ENCODE results near the gene BTRC. TPM values are rescaled to one million over a fixed set of nuclear protein-coding genes. Genes with fewer than 3 reads are reported as not detected.

Gene BTRC
- total and polyA plus RNA-seq, 2 donors (not counting 3 experiments of a cell fraction or from before 2014, with no cell fraction given) = 11.6 to 18.5 TPM

GRCh38 chr10:101458869-101459268 is 104.9 kb downstream of the BTRC start:
- Histone ChIP-seq H3K9ac (replicated peaks; ENCODE audit: extremely low read depth, insufficient read depth, low read length) (no peak overlapping the region), H3K36me3 (ENCODE audit: control insufficient read depth in 2 of 2, extremely low read depth in 1 of 2, insufficient read depth in 2 of 2, low read length in 2 of 2) (no peaks in the 10 kb centered on the region), H3K4me2 (ENCODE audit: insufficient read depth, low read length) (no peak overlapping the region), H3K79me2 (ENCODE audit: control insufficient read depth, insufficient read depth, low read length) (no peaks in the 10 kb centered on the region), H3K4me3 (replicated peaks in 1 of 3; ENCODE audit: insufficient read depth in 1 of 3, low read depth in 1 of 3, low read length in 3 of 3) (no peak overlapping the region), H3K27me3 (ENCODE audit: control insufficient read depth in 2 of 2, insufficient read depth in 2 of 2, low read length in 2 of 2) (no peaks in the 10 kb centered on the region), H2AFZ (ENCODE audit: low read depth, low read length) (no peak overlapping the region), H3K9me1 (replicated peaks; ENCODE audit: control insufficient read depth, extremely low read depth, insufficient read depth, low read length) (no peaks in the 10 kb centered on the region), H3K4me1 (ENCODE audit: control insufficient read depth, extremely low read depth, insufficient read depth, low read length) (no peaks in the 10 kb centered on the region), H3K9me3 (replicated peaks; ENCODE audit: control insufficient read depth, insufficient read depth, low read length) (no peaks in the 10 kb centered on the region), H3K27ac (ENCODE audit: insufficient read depth, low read depth, low read length) (no peak overlapping the region), H4K20me1 (replicated peaks; ENCODE audit: control insufficient read depth, extremely low read depth, insufficient read depth, low read length) (no peaks in the 10 kb centered on the region)
- ChIA-PET POLR2A (no interaction called here), CTCF (interaction anchor here (1.5 to 2.2 kb wide), 2 partner anchors 8 to 157 kb away, joined by 4 to 6 read pairs; no protein-coding TSS in a partner anchor)
- no peak for TF ChIP-seq JUN (IDR thresholded peaks at IDR 0.05; ENCODE audit: borderline replicate concordance, insufficient read depth, insufficient read length, low read depth)
- no peak for TF ChIP-seq POLR2AphosphoS5 (IDR thresholded peaks at IDR 0.05; ENCODE audit: insufficient read depth, low read depth, low read length)
- no peak for TF ChIP-seq POLR2A (IDR thresholded peaks at IDR 0.05; ENCODE audit: low read depth, low read length)
- TF ChIP-seq EZH2 (IDR thresholded peaks at IDR 0.05; ENCODE audit: borderline replicate concordance, low read depth, low read length, severe bottlenecking) = no peak
- TF ChIP-seq MYC (IDR thresholded peaks at IDR 0.05; ENCODE audit: low read depth, low read length) = no peak
- TF ChIP-seq, protein P1, sequence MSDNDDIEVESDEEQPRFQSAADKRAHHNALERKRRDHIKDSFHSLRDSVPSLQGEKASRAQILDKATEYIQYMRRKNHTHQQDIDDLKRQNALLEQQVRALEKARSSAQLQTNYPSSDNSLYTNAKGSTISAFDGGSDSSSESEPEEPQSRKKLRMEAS (IDR thresholded peaks at IDR 0.05; ENCODE audit: insufficient read depth, insufficient read length) = no peak
- TF ChIP-seq GATA2 (IDR thresholded peaks at IDR 0.05; ENCODE audit: insufficient read depth, insufficient read length, low read depth, low read length) = no peak
- BruUV-seq (replicated peaks) = no TSS peak
- no peak for FAIRE-seq
- dilution Hi-C loops (cut with MboI; ENCODE audit: extremely low pct_ligation_motif_present, low sequenced_read_pairs) = no loop called here
- intact Hi-C loops (cut with micrococcal nuclease) = no loop called here
- no peak for DNase-seq (ENCODE audit: low read depth, low spot score)

GRCh38 chr10:101464082-101464481 is 110.1 kb downstream of the BTRC start:
- dilution Hi-C loops (cut with MboI; ENCODE audit: extremely low pct_ligation_motif_present, low sequenced_read_pairs) (no loop called here), intact Hi-C loops (cut with micrococcal nuclease) (no loop called here)
- Histone ChIP-seq H4K20me1 (replicated peaks; ENCODE audit: control insufficient read depth, extremely low read depth, insufficient read depth, low read length) (no peaks in the 10 kb centered on the region), H3K4me3 (replicated peaks in 1 of 3; ENCODE audit: insufficient read depth in 1 of 3, low read depth in 1 of 3, low read length in 3 of 3) (no peak overlapping the region), H3K27ac (ENCODE audit: insufficient read depth, low read depth, low read length) (no peak overlapping the region), H3K9me1 (replicated peaks; ENCODE audit: control insufficient read depth, extremely low read depth, insufficient read depth, low read length) (no peaks in the 10 kb centered on the region), H3K27me3 (ENCODE audit: control insufficient read depth in 2 of 2, insufficient read depth in 2 of 2, low read length in 2 of 2) (no peaks in the 10 kb centered on the region), H3K4me2 (ENCODE audit: insufficient read depth, low read length) (no peak overlapping the region), H3K79me2 (ENCODE audit: control insufficient read depth, insufficient read depth, low read length) (no peaks in the 10 kb centered on the region), H3K4me1 (ENCODE audit: control insufficient read depth, extremely low read depth, insufficient read depth, low read length) (no peaks in the 10 kb centered on the region), H3K36me3 (ENCODE audit: control insufficient read depth in 2 of 2, extremely low read depth in 1 of 2, insufficient read depth in 2 of 2, low read length in 2 of 2) (no peaks in the 10 kb centered on the region), H3K9me3 (replicated peaks; ENCODE audit: control insufficient read depth, insufficient read depth, low read length) (no peaks in the 10 kb centered on the region), H2AFZ (ENCODE audit: low read depth, low read length) (no peak overlapping the region), H3K9ac (replicated peaks; ENCODE audit: extremely low read depth, insufficient read depth, low read length) (no peak overlapping the region)
- TF ChIP-seq GATA2 (IDR thresholded peaks at IDR 0.05; ENCODE audit: insufficient read depth, insufficient read length, low read depth, low read length) (no peak), CTCF (IDR thresholded peaks at IDR 0.05; ENCODE audit: extremely low read depth in 1 of 2, insufficient read depth in 1 of 2, low read depth in 1 of 2, low read length in 2 of 2) (no peak), POLR2A (IDR thresholded peaks at IDR 0.05; ENCODE audit: low read depth, low read length) (no peak), EZH2 (IDR thresholded peaks at IDR 0.05; ENCODE audit: borderline replicate concordance, low read depth, low read length, severe bottlenecking) (no peak), FOS (IDR thresholded peaks at IDR 0.05; ENCODE audit: borderline replicate concordance, insufficient read depth, low read length) (no peak), MYC (IDR thresholded peaks at IDR 0.05; ENCODE audit: low read depth, low read length) (no peak), POLR2AphosphoS5 (IDR thresholded peaks at IDR 0.05; ENCODE audit: insufficient read depth, low read depth, low read length) (no peak), JUN (IDR thresholded peaks at IDR 0.05; ENCODE audit: borderline replicate concordance, insufficient read depth, insufficient read length, low read depth) (no peak)
- TF ChIP-seq, protein P1 (IDR thresholded peaks at IDR 0.05; ENCODE audit: insufficient read depth, insufficient read length) = no peak
- ChIA-PET POLR2A (interaction anchor here (0.6 kb wide), 1 partner anchor 18 kb away, joined by 6 read pairs; no protein-coding TSS in a partner anchor), CTCF (interaction anchor here (0.6 to 6.0 kb wide), 9 partner anchors 11 to 250 kb away, joined by 3 to 156 read pairs (median 46); no protein-coding TSS in a partner anchor)
- FAIRE-seq (no peak), DNase-seq (ENCODE audit: low read depth, low spot score) (no peak)
- no TSS peak for BruUV-seq (replicated peaks)
